ENCODE measurements around the gene ATP5F1E. TPM values are rescaled to one million over a fixed set of nuclear protein-coding genes. Genes with fewer than 3 reads are reported as not detected.

Gene ATP5F1E
- total RNA-seq, 4 donors from 2014 or later = 15.1 to 35.2 (median 27.7) TPM

GRCh38 chr20:59050437-59050836 is 18.3 kb upstream of the ATP5F1E start:
- Histone ChIP-seq H3K4me1 (peaks cover 0 to 8% (median 0%) of the 10 kb centered on the region in 4 donors), H3K4me3 (no peak overlapping the region), H3K27me3 (no peaks in the 10 kb centered on the region), H3K27ac (no peak overlapping the region), H3K9me3 (no peaks in the 10 kb centered on the region), H3K36me3 (no peaks in the 10 kb centered on the region)
- DNase-seq (ENCODE audit: low spot score in 2 of 2) = no peak
- WGBS, 2 donors = 49 to 63% methylated on average over 1 of the region's 1 CpG
- no peak for TF ChIP-seq EP300 (IDR thresholded peaks at IDR 0.05)
- no peak for TF ChIP-seq POLR2A (IDR thresholded peaks at IDR 0.05)
- no peak for TF ChIP-seq CTCF (IDR thresholded peaks at IDR 0.05)

GRCh38 chr20:59048681-59049030 is 16.5 kb upstream of the ATP5F1E start:
- H3K36me3 ChIP-seq = no peaks in the 10 kb centered on the region
- peaks cover 0 to 8% (median 1%) of the 10 kb centered on the region in 4 donors for H3K4me1 ChIP-seq
- H3K4me3 ChIP-seq = no peak overlapping the region
- no peaks in the 10 kb centered on the region for H3K27me3 ChIP-seq
- WGBS, 2 donors = 59 to 66% methylated on average over 2 of the region's 2 CpGs
- TF ChIP-seq EP300 (IDR thresholded peaks at IDR 0.05) = no peak
- TF ChIP-seq POLR2A (IDR thresholded peaks at IDR 0.05) = no peak
- TF ChIP-seq CTCF (IDR thresholded peaks at IDR 0.05) = no peak
- H3K27ac ChIP-seq = no peak overlapping the region
- no peaks in the 10 kb centered on the region for H3K9me3 ChIP-seq
- DNase-seq (ENCODE audit: low spot score in 2 of 2) = no peak

- no peak for DNase-seq (ENCODE audit: low spot score in 2 of 2)
- H3K36me3 ChIP-seq = no peaks in the 10 kb centered on the region
- 73 to 74% methylated on average over 5 of the region's 5 CpGs for WGBS, 2 donors
- no peaks in the 10 kb centered on the region for H3K9me3 ChIP-seq
- H3K27ac ChIP-seq = no peak overlapping the region
- H3K27me3 ChIP-seq = no peaks in the 10 kb centered on the region
- TF ChIP-seq POLR2A (IDR thresholded peaks at IDR 0.05) (no peak), EP300 (IDR thresholded peaks at IDR 0.05) (no peak)
- H3K4me1 ChIP-seq = peaks cover 0 to 12% (median 5%) of the 10 kb centered on the region in 4 donors
- H3K4me3 ChIP-seq = no peak overlapping the region
Measured at GRCh38 chr20:59047938-59048680, 16.0 kb upstream of the ATP5F1E start.

GRCh38 chr20:59046862-59047261 is 14.7 kb upstream of the ATP5F1E start:
- TF ChIP-seq EP300 (IDR thresholded peaks at IDR 0.05) = no peak
- no peak for TF ChIP-seq POLR2A (IDR thresholded peaks at IDR 0.05)
- TF ChIP-seq CTCF (IDR thresholded peaks at IDR 0.05) = no peak
- WGBS, 2 donors = 85 to 89% methylated on average over 3 of the region's 3 CpGs

GRCh38 chr20:59044796-59045195 is 12.7 kb upstream of the ATP5F1E start:
- no peak for DNase-seq (ENCODE audit: low spot score in 2 of 2)
- 69 to 74% methylated on average over 3 of the region's 3 CpGs for WGBS, 2 donors
- Histone ChIP-seq H3K4me1 (peaks cover under 1 to 38% (median 16%) of the 10 kb centered on the region in 4 donors), H3K27ac (peak overlapping the region in 1 of 4 donors; percentile 34), H3K9me3 (no peaks in the 10 kb centered on the region), H3K36me3 (peaks cover 0 to 3% (median 0%) of the 10 kb centered on the region in 3 donors), H3K4me3 (no peak overlapping the region), H3K27me3 (no peaks in the 10 kb centered on the region)
- TF ChIP-seq POLR2A (IDR thresholded peaks at IDR 0.05) (no peak), CTCF (IDR thresholded peaks at IDR 0.05) (no peak), EP300 (IDR thresholded peaks at IDR 0.05) (no peak)

More at GRCh38 chr20:59046862-59047261, 14.7 kb upstream of the ATP5F1E start:
- Histone ChIP-seq H3K9me3 (no peaks in the 10 kb centered on the region), H3K27ac (no peak overlapping the region), H3K4me1 (peaks cover 0 to 18% (median 7%) of the 10 kb centered on the region in 4 donors), H3K27me3 (no peaks in the 10 kb centered on the region), H3K36me3 (no peaks in the 10 kb centered on the region), H3K4me3 (no peak overlapping the region)
- no peak for DNase-seq (ENCODE audit: low spot score in 2 of 2)
